ENCODE data around the gene PDCD1.
A peak's percentile ranks its signal among the peaks of the same experiment; 100 is the strongest.

The PDCD1 gene

GRCh38 chr2:241895427-241895711, 36.7 kb upstream of the PDCD1 start:
- H3K4me1 ChIP-seq (ENCODE audit: insufficient read depth, low read length): no peaks in the 10 kb centered on the region
- H4K20me1 ChIP-seq (ENCODE audit: insufficient read depth, low read length): peaks cover 51% of the 10 kb centered on the region
- H3K4me3 ChIP-seq (ENCODE audit: low read depth in 1 of 2, low read length in 2 of 2): no peak overlapping the region

GRCh38 chr2:241894681-241895426, 36.2 kb upstream of the PDCD1 start:
- H3K4me2 ChIP-seq (ENCODE audit: insufficient read depth, low read length): no peak overlapping the region
- H3K9ac ChIP-seq (ENCODE audit: low read depth, low read length): no peak overlapping the region
- TF ChIP-seq CTCF (IDR thresholded peaks at IDR 0.05; ENCODE audit: borderline replicate concordance, extremely low read depth, low read length, poor library complexity, severe bottlenecking) (no peak), EZH2 (IDR thresholded peaks at IDR 0.05; ENCODE audit: borderline replicate concordance, low read depth, low read length, severe bottlenecking) (no peak)
- H3K27me3 ChIP-seq (ENCODE audit: insufficient read depth, low read length, poor library complexity): no peaks in the 10 kb centered on the region
- peaks cover 51% of the 10 kb centered on the region for H4K20me1 ChIP-seq (ENCODE audit: insufficient read depth, low read length)
- peaks cover 21% of the 10 kb centered on the region for H3K36me3 ChIP-seq (ENCODE audit: insufficient read depth, low read length)
- ATAC-seq (ENCODE audit: insufficient read depth, low read depth) (peak; percentile 27; the same call in 1 of the 3 replicates), DNase-seq (no peak)
- H2AFZ ChIP-seq (ENCODE audit: low read depth, low read length): no peak overlapping the region
- no peak overlapping the region for H3K27ac ChIP-seq (ENCODE audit: low read length)
- H3K4me3 ChIP-seq (ENCODE audit: low read depth in 1 of 2, low read length in 2 of 2): no peak overlapping the region
- no peaks in the 10 kb centered on the region for H3K9me3 ChIP-seq (ENCODE audit: insufficient read depth, low read length, severe bottlenecking)
- peaks cover 7% of the 10 kb centered on the region for H3K79me2 ChIP-seq (ENCODE audit: insufficient read depth, low read length)
- no peaks in the 10 kb centered on the region for H3K4me1 ChIP-seq (ENCODE audit: insufficient read depth, low read length)

More at GRCh38 chr2:241895427-241895711, 36.7 kb upstream of the PDCD1 start:
- Histone ChIP-seq H3K79me2 (ENCODE audit: insufficient read depth, low read length) (peaks cover 10% of the 10 kb centered on the region; the same call in 1 of the 2 replicates), H3K36me3 (ENCODE audit: insufficient read depth, low read length) (peaks cover 18% of the 10 kb centered on the region), H3K9me3 (ENCODE audit: insufficient read depth, low read length, severe bottlenecking) (no peaks in the 10 kb centered on the region), H2AFZ (ENCODE audit: low read depth, low read length) (no peak overlapping the region), H3K27ac (ENCODE audit: low read length) (no peak overlapping the region; the same call in 1 of the 2 replicates), H3K27me3 (ENCODE audit: insufficient read depth, low read length, poor library complexity) (no peaks in the 10 kb centered on the region), H3K4me2 (ENCODE audit: insufficient read depth, low read length) (no peak overlapping the region), H3K9ac (ENCODE audit: low read depth, low read length) (no peak overlapping the region)
- no peak for DNase-seq
- TF ChIP-seq CTCF (IDR thresholded peaks at IDR 0.05; ENCODE audit: borderline replicate concordance, extremely low read depth, low read length, poor library complexity, severe bottlenecking) (no peak), EZH2 (IDR thresholded peaks at IDR 0.05; ENCODE audit: borderline replicate concordance, low read depth, low read length, severe bottlenecking) (no peak)
- no peak; the same call in 2 of the 3 replicates for ATAC-seq (ENCODE audit: insufficient read depth, low read depth)

GRCh38 chr2:241894056-241894641, 35.5 kb upstream of the PDCD1 start:
- peak; percentile 15; the same call in 1 of the 3 replicates for ATAC-seq (ENCODE audit: insufficient read depth, low read depth)
- Histone ChIP-seq H3K9me3 (ENCODE audit: insufficient read depth, low read length, severe bottlenecking) (no peaks in the 10 kb centered on the region), H3K9ac (ENCODE audit: low read depth, low read length) (no peak overlapping the region), H3K4me1 (ENCODE audit: insufficient read depth, low read length) (peaks cover 2% of the 10 kb centered on the region), H2AFZ (ENCODE audit: low read depth, low read length) (no peak overlapping the region), H3K27ac (ENCODE audit: low read length) (no peak overlapping the region), H3K4me2 (ENCODE audit: insufficient read depth, low read length) (no peak overlapping the region), H3K79me2 (ENCODE audit: insufficient read depth, low read length) (peaks cover 11% of the 10 kb centered on the region), H3K27me3 (ENCODE audit: insufficient read depth, low read length, poor library complexity) (no peaks in the 10 kb centered on the region), H4K20me1 (ENCODE audit: insufficient read depth, low read length) (peaks cover 51% of the 10 kb centered on the region), H3K4me3 (ENCODE audit: low read depth in 1 of 2, low read length in 2 of 2) (no peak overlapping the region), H3K36me3 (ENCODE audit: insufficient read depth, low read length) (peaks cover 25% of the 10 kb centered on the region)
- no peak for DNase-seq
- TF ChIP-seq CTCF (IDR thresholded peaks at IDR 0.05; ENCODE audit: borderline replicate concordance, extremely low read depth, low read length, poor library complexity, severe bottlenecking) (no peak), EZH2 (IDR thresholded peaks at IDR 0.05; ENCODE audit: borderline replicate concordance, low read depth, low read length, severe bottlenecking) (no peak)
